ENCODE data around the gene LRRC2. TPM values are rescaled to one million over a fixed set of nuclear protein-coding genes. Genes with fewer than 3 reads are reported as not detected.
"Not testable (repeated sequence)": the region's sequence is repeated elsewhere in the genome, so short reads cannot be mapped to it uniquely, and the experiment has no call there.

Gene LRRC2
- total and polyA plus RNA-seq, 9 of the 15 experiments (the other 6 are each of a cell fraction or from before 2014, with no cell fraction given) = 0.01 to 0.04 (median 0.03) TPM; not detected in 5

DNA sequence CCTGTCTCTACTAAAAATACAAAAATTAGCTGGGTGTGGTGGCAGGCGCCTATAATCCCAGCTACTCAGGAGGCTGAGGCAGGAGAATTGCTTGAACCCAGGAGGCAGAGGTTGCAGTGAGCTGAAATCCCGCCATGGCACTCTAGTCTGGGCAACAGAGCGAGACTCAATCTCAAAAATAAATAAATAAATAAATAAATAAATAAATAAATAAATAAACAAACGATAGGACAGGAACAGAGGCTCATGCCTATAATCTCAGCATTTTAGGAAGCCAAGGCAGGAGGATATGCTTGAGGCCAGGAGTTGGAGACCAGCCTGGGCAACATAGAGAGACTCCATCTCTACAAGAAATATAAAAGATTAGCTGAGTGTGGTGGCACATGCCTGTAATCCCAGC, 43.9 kb downstream of the LRRC2 start:
- FAIRE-seq = not testable (repeated sequence)

DNA sequence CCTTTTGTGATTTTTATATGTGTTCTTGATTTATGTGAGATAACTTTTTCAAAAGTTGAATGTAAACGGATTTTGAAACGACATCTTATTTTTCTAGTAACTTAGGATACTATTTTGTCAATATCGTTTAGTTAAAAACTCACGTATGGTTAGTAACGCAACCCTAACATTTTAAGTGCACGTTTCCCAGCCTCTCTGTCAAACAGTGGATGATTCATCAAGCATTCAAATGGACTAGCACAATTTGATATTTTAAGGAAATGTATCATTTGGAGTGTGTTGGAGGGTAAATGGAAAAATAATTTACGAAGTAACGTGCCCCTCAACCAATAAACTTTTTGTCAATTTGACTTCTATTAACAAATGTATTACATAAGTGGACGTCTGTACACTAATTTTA, 45.0 kb downstream of the LRRC2 start:
- no TSS peak for BruUV-seq (replicated peaks)
- intact Hi-C loops (cut with micrococcal nuclease) = no loop called here

More for the DNA sequence above, 43.9 kb downstream of the LRRC2 start:
- H4K20me1 ChIP-seq (replicated peaks; ENCODE audit: control insufficient read depth, insufficient read depth, low read length); in situ Hi-C loops (cut with MboI); H3K36me3 ChIP-seq (ENCODE audit: control insufficient read depth, insufficient read depth, low read length); ATAC-seq; H3K4me3 ChIP-seq; H3K27me3 ChIP-seq (ENCODE audit: control insufficient read depth in 2 of 2, insufficient read depth in 2 of 2, low read length in 2 of 2); H3K27ac ChIP-seq (ENCODE audit: extremely low read depth, low read depth, low read length); H3K4me2 ChIP-seq (ENCODE audit: insufficient read depth, low read length); H3K9ac ChIP-seq (ENCODE audit: insufficient read depth in 1 of 2, low read depth in 2 of 2, low read length in 2 of 2); H3K4me1 ChIP-seq (replicated peaks in 1 of 2; ENCODE audit: control insufficient read depth in 2 of 2, insufficient read depth in 2 of 2, low read length in 2 of 2); BruUV-seq (replicated peaks); DNase-seq (ENCODE audit: extremely low read depth in 1 of 4, low spot score in 3 of 4); CTCF ChIA-PET (ENCODE audit: low intra/inter-chr PET ratio); intact Hi-C loops (cut with micrococcal nuclease); H3K9me3 ChIP-seq (replicated peaks; ENCODE audit: control insufficient read depth, insufficient read depth, low read depth, low read length); H3K9me1 ChIP-seq (ENCODE audit: control insufficient read depth, insufficient read depth, low read length); H3K79me2 ChIP-seq (ENCODE audit: control insufficient read depth, insufficient read depth, low read length); H2AFZ ChIP-seq (ENCODE audit: low read depth, low read length): not testable (repeated sequence)
- WGBS (ENCODE audit: insufficient coverage, low coverage, missing lambda C conversion rate) = 62% methylated on average over 4 of the region's 4 CpGs
- peak; percentile 35; the same call in 1 of the 2 replicates for TF ChIP-seq ZC3H11A (IDR thresholded peaks at IDR 0.05; ENCODE audit: low read depth, low read length)
- POLR2A ChIA-PET = interaction anchor here (0.6 to 1.2 kb wide), 3 partner anchors 8 to 22 kb away, joined by 3 read pairs; no protein-coding TSS in a partner anchor

More for the DNA sequence above, 45.0 kb downstream of the LRRC2 start:
- Histone ChIP-seq H4K20me1 (replicated peaks; ENCODE audit: control insufficient read depth, insufficient read depth, low read length) (no peaks in the 10 kb centered on the region), H3K9ac (ENCODE audit: insufficient read depth in 1 of 2, low read depth in 2 of 2, low read length in 2 of 2) (no peak overlapping the region), H3K4me2 (ENCODE audit: insufficient read depth, low read length) (no peak overlapping the region), H3K9me1 (ENCODE audit: control insufficient read depth, insufficient read depth, low read length) (no peaks in the 10 kb centered on the region), H3K79me2 (ENCODE audit: control insufficient read depth, insufficient read depth, low read length) (no peaks in the 10 kb centered on the region), H3K36me3 (ENCODE audit: control insufficient read depth, insufficient read depth, low read length) (no peaks in the 10 kb centered on the region), H2AFZ (ENCODE audit: low read depth, low read length) (no peak overlapping the region), H3K27ac (ENCODE audit: extremely low read depth, low read depth, low read length) (no peak overlapping the region), H3K9me3 (replicated peaks; ENCODE audit: control insufficient read depth, insufficient read depth, low read depth, low read length) (no peaks in the 10 kb centered on the region), H3K4me3 (no peak overlapping the region), H3K4me1 (replicated peaks in 1 of 2; ENCODE audit: control insufficient read depth in 2 of 2, insufficient read depth in 2 of 2, low read length in 2 of 2) (peaks cover 8 to 15% of the 10 kb centered on the region in 2 experiments; a peak in 3 of 5 replicates), H3K27me3 (ENCODE audit: control insufficient read depth in 2 of 2, insufficient read depth in 2 of 2, low read length in 2 of 2) (no peaks in the 10 kb centered on the region)
- no peak for TF ChIP-seq ZNF75A (CRISPR knock-in tag; IDR thresholded peaks at IDR 0.05)
- no peak for TF ChIP-seq BRD4 (IDR thresholded peaks at IDR 0.05)
- no peak for TF ChIP-seq MTA3 (IDR thresholded peaks at IDR 0.05; ENCODE audit: borderline replicate concordance)
- ATAC-seq (no peak), FAIRE-seq (no peak), DNase-seq (ENCODE audit: extremely low read depth in 1 of 4, low spot score in 3 of 4) (no peak)
- POLR2A ChIA-PET = interaction anchor here (1.3 to 1.7 kb wide), 2 partner anchors 12 to 22 kb away, joined by 3 to 5 read pairs; no protein-coding TSS in a partner anchor
- in situ Hi-C loops (cut with MboI) = no loop called here
- CTCF ChIA-PET (ENCODE audit: low intra/inter-chr PET ratio) = no interaction called here
- WGBS (ENCODE audit: insufficient coverage, low coverage, missing lambda C conversion rate) = 51% methylated on average over 9 of the region's 9 CpGs
